WTC11 (cell line): ENCODE results near the gene NTNG2. TPM values are rescaled to one million over a fixed set of nuclear protein-coding genes. Genes with fewer than 3 reads are reported as not detected.
A peak's percentile ranks its signal among the peaks of the same experiment; 100 is the strongest.

Experiments
- ARID4B ChIP-seq: sonication (generic); formaldehyde crosslinking; IDR thresholded peaks from 2 replicates; pipeline ENCODE4 v1.8.0; 2023; ENCODE audit warnings: missing genetic modification reagents, mild to moderate bottlenecking, borderline replicate concordance
- ATF1 ChIP-seq: sonication (generic); formaldehyde crosslinking; IDR thresholded peaks from 2 replicates; pipeline ENCODE4 v1.8.1; 2023; ENCODE audit warnings: mild to moderate bottlenecking, moderate library complexity, missing genetic modification reagents
- ATF3 ChIP-seq: sonication (generic); formaldehyde crosslinking; conservative IDR thresholded peaks from 2 replicates; pipeline ENCODE4 v1.8.1; 2022; ENCODE audit warnings: mild to moderate bottlenecking, missing genetic modification reagents
- CBFB ChIP-seq: sonication (generic); formaldehyde crosslinking; IDR thresholded peaks from 2 replicates; pipeline ENCODE4 v1.8.1; 2022; ENCODE audit warnings: mild to moderate bottlenecking, low read depth, missing genetic modification reagents
- ETV6 ChIP-seq: sonication (generic); formaldehyde crosslinking; IDR thresholded peaks from 2 replicates; pipeline ENCODE4 v1.8.1; 2022; ENCODE audit warnings: mild to moderate bottlenecking, missing genetic modification reagents
- FOXK1 ChIP-seq: sonication (generic); formaldehyde crosslinking; IDR thresholded peaks from 2 replicates; pipeline ENCODE4 v1.8.0; 2022; ENCODE audit warnings: mild to moderate bottlenecking, moderate library complexity, missing genetic modification reagents
- FOXP1 ChIP-seq: sonication (generic); formaldehyde crosslinking; IDR thresholded peaks from 2 replicates; pipeline ENCODE4 v1.8.0; 2022; ENCODE audit warnings: missing genetic modification reagents, mild to moderate bottlenecking, moderate library complexity, borderline replicate concordance
- GABPB1 ChIP-seq: sonication (generic); formaldehyde crosslinking; IDR thresholded peaks from 2 replicates; pipeline ENCODE4 v1.8.1; 2023; ENCODE audit warnings: mild to moderate bottlenecking, missing genetic modification reagents
- KAT7 ChIP-seq: sonication (generic); formaldehyde crosslinking; IDR thresholded peaks from 2 replicates; pipeline ENCODE4 v1.8.1; 2023; ENCODE audit warnings: missing genetic modification reagents, mild to moderate bottlenecking, borderline replicate concordance
- MXD4 ChIP-seq: fragments of 250-450 bp; sonication (Bioruptor Pico); IDR thresholded peaks from 2 replicates; pipeline ENCODE4 v1.8.0; 2021; ENCODE audit warnings: mild to moderate bottlenecking, moderate library complexity, borderline replicate concordance
- NFE2L1 ChIP-seq: sonication (generic); formaldehyde crosslinking; IDR thresholded peaks from 2 replicates; pipeline ENCODE4 v1.8.1; 2023; ENCODE audit warnings: missing genetic modification reagents
- NR2C2 ChIP-seq: sonication (generic); formaldehyde crosslinking; IDR thresholded peaks from 2 replicates; pipeline ENCODE4 v1.8.0; 2022; ENCODE audit warnings: mild to moderate bottlenecking, missing genetic modification reagents
- RORB ChIP-seq: fragments of 250-450 bp; sonication (Bioruptor Pico); IDR thresholded peaks from 2 replicates; pipeline ENCODE4 v1.9.0; 2021; ENCODE audit warnings: mild to moderate bottlenecking
- SOX15 ChIP-seq: fragments of 250-450 bp; sonication (Bioruptor Pico); IDR thresholded peaks from 2 replicates; pipeline ENCODE4 v1.9.0; 2021; ENCODE audit warnings: mild to moderate bottlenecking
- SP1 ChIP-seq: sonication (generic); formaldehyde crosslinking; conservative IDR thresholded peaks from 2 replicates; pipeline ENCODE4 v1.8.1; 2022; ENCODE audit warnings: missing genetic modification reagents
- USF2 ChIP-seq: sonication (generic); formaldehyde crosslinking; IDR thresholded peaks from 2 replicates; pipeline ENCODE4 v1.8.1; 2023; ENCODE audit warnings: mild to moderate bottlenecking, missing genetic modification reagents, moderate library complexity
- ZNF281 ChIP-seq: sonication (generic); formaldehyde crosslinking; IDR thresholded peaks from 2 replicates; pipeline ENCODE4 v1.8.0; 2023; ENCODE audit warnings: mild to moderate bottlenecking, missing genetic modification reagents
- ZNF396 ChIP-seq: fragments of 250-450 bp; sonication (Bioruptor Pico); IDR thresholded peaks from 2 replicates; pipeline ENCODE4 v1.8.0; 2021; ENCODE audit warnings: mild to moderate bottlenecking, moderate library complexity, borderline replicate concordance
- ZNF416 ChIP-seq: fragments of 250-450 bp; sonication (Bioruptor Pico); IDR thresholded peaks from 2 replicates; pipeline ENCODE4 v1.9.0; 2021; ENCODE audit warnings: mild to moderate bottlenecking, inconsistent platforms
- ZNF512 ChIP-seq: sonication (generic); formaldehyde crosslinking; IDR thresholded peaks from 2 replicates; pipeline ENCODE4 v1.8.1; 2022; ENCODE audit warnings: missing genetic modification reagents, borderline replicate concordance
- ZNF671 ChIP-seq: fragments of 250-450 bp; sonication (Bioruptor Pico); IDR thresholded peaks from 2 replicates; pipeline ENCODE4 v1.8.0; 2021; ENCODE audit warnings: mild to moderate bottlenecking
- total RNA-seq: library from RNA; stranded (reverse); gene quantifications from 3 replicates; pipeline ENCODE4 v1.2.3, GENCODE V29; 2021
- TF ChIP-seq, protein P1 (sequence below): sonication (generic); formaldehyde crosslinking; IDR thresholded peaks from 2 replicates; pipeline ENCODE4 v1.8.0; 2022; ENCODE audit warnings: mild to moderate bottlenecking, missing genetic modification reagents
- TF ChIP-seq, protein P2 (sequence below): sonication (generic); formaldehyde crosslinking; IDR thresholded peaks from 2 replicates; pipeline ENCODE4 v1.8.0; 2023; ENCODE audit warnings: missing genetic modification reagents
- TF ChIP-seq, protein P3 (sequence below): sonication (generic); formaldehyde crosslinking; IDR thresholded peaks from 2 replicates; pipeline ENCODE4 v1.8.1; 2022; ENCODE audit warnings: mild to moderate bottlenecking, moderate library complexity, missing genetic modification reagents

The NTNG2 gene
- total RNA-seq, 1 experiment from 2014 or later = 3.1 TPM

GRCh38 chr9:132240841-132241482 lies 79.1 kb downstream of the NTNG2 start (continued):
- TF ChIP-seq CBFB (CRISPR knock-in tag) = no peak
- TF ChIP-seq SP1 (CRISPR knock-in tag) = peak; percentile 82
- no peak for TF ChIP-seq MXD4
- TF ChIP-seq ZNF281 (CRISPR knock-in tag) = no peak
- TF ChIP-seq RORB (CRISPR knock-in tag) = no peak
- TF ChIP-seq NFE2L1 (CRISPR knock-in tag) = no peak
- no peak for TF ChIP-seq NR2C2 (CRISPR knock-in tag)
- TF ChIP-seq, protein P1, sequence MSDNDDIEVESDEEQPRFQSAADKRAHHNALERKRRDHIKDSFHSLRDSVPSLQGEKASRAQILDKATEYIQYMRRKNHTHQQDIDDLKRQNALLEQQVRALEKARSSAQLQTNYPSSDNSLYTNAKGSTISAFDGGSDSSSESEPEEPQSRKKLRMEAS = peak; percentile 63
- no peak for TF ChIP-seq GABPB1 (CRISPR knock-in tag)
- TF ChIP-seq, protein P2, sequence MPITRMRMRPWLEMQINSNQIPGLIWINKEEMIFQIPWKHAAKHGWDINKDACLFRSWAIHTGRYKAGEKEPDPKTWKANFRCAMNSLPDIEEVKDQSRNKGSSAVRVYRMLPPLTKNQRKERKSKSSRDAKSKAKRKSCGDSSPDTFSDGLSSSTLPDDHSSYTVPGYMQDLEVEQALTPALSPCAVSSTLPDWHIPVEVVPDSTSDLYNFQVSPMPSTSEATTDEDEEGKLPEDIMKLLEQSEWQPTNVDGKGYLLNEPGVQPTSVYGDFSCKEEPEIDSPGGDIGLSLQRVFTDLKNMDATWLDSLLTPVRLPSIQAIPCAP (CRISPR knock-in tag) = no peak
- no peak for TF ChIP-seq ZNF396 (CRISPR knock-in tag)
- TF ChIP-seq FOXP1 (CRISPR knock-in tag) = 0 out of 2 replicates have a peak, but pooled peaks have one; percentile 28
- TF ChIP-seq USF2 (CRISPR knock-in tag) = no peak
- TF ChIP-seq, protein P3, sequence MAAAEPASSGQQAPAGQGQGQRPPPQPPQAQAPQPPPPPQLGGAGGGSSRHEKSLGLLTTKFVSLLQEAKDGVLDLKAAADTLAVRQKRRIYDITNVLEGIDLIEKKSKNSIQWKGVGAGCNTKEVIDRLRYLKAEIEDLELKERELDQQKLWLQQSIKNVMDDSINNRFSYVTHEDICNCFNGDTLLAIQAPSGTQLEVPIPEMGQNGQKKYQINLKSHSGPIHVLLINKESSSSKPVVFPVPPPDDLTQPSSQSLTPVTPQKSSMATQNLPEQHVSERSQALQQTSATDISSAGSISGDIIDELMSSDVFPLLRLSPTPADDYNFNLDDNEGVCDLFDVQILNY (CRISPR knock-in tag) = no peak
- no peak for TF ChIP-seq ATF3 (CRISPR knock-in tag)
- no peak for TF ChIP-seq ATF1 (CRISPR knock-in tag)
- TF ChIP-seq ETV6 (CRISPR knock-in tag) = no peak
- 0 out of 2 replicates have a peak, but pooled peaks have one; percentile 19 for TF ChIP-seq ARID4B
- TF ChIP-seq ZNF416 (CRISPR knock-in tag) = 0 out of 2 replicates have a peak, but pooled peaks have one; percentile 45
- TF ChIP-seq KAT7 (CRISPR knock-in tag) = no peak
- no peak for TF ChIP-seq ZNF671 (CRISPR knock-in tag)
- 0 out of 2 replicates have a peak, but pooled peaks have one; percentile 34 for TF ChIP-seq FOXK1 (CRISPR knock-in tag)
- no peak for TF ChIP-seq ZNF512
- no peak for TF ChIP-seq SOX15 (CRISPR knock-in tag)
